ENCODE results near the gene SCGB1C1. TPM values are rescaled to one million over a fixed set of nuclear protein-coding genes. Genes with fewer than 3 reads are reported as not detected.

The SCGB1C1 gene
- total and polyA plus RNA-seq, 2 of the 8 experiments (the other 6 are each of a cell fraction or from before 2014, with no cell fraction given) = not detected

- H3K27ac ChIP-seq (ENCODE audit: low read depth, low read length) = no peak overlapping the region
- H4K8ac ChIP-seq (ENCODE audit: extremely low read depth, insufficient read depth, low read length) = no peak overlapping the region
- no peak overlapping the region for H3K56ac ChIP-seq (replicated peaks; ENCODE audit: insufficient read length, low read depth, low read length)
- peaks cover 0 to 9% of the 10 kb centered on the region in 2 experiments; a peak in 1 of 4 replicates for H3K9me3 ChIP-seq (ENCODE audit: insufficient read depth in 2 of 2, low read depth in 1 of 2, low read length in 1 of 2)
- no peak overlapping the region for H3K14ac ChIP-seq (ENCODE audit: insufficient read length)
- no peak for TF ChIP-seq PHF8 (conservative IDR thresholded peaks at IDR 0.05; ENCODE audit: low read depth, low read length)
- TF ChIP-seq SAP30 (IDR thresholded peaks at IDR 0.05; ENCODE audit: insufficient read depth, insufficient replicate concordance, low read length) = no peak
- TF ChIP-seq RAD21 (IDR thresholded peaks at IDR 0.05 in 1 of 2, conservative IDR thresholded peaks at IDR 0.05 in 1 of 2; ENCODE audit: low read depth in 2 of 2, low read length in 2 of 2) = no peak
- TF ChIP-seq RXRA (IDR thresholded peaks at IDR 0.05; ENCODE audit: insufficient read depth, low read depth, low read length) = no peak
- no peak for TF ChIP-seq ATF2 (IDR thresholded peaks at IDR 0.05; ENCODE audit: low read length)
- TF ChIP-seq CEBPB (IDR thresholded peaks at IDR 0.05; ENCODE audit: low read depth, low read length) = no peak
- no peak for TF ChIP-seq CTBP2 (IDR thresholded peaks at IDR 0.05; ENCODE audit: borderline replicate concordance, insufficient read depth, insufficient read length, low read length)
- CTCF ChIA-PET (ENCODE audit: partially characterized antibody) = interaction anchor here (2.0 kb wide), 1 partner anchor 161 kb away, joined by 7 read pairs; no protein-coding TSS in a partner anchor
- H4K5ac ChIP-seq (ENCODE audit: insufficient read length, low read depth, low read length) = no peak overlapping the region
- 86% methylated on average over 15 of the region's 15 CpGs; no CpG with 5 or more reads in 1 of the 2 experiments for WGBS, 2 experiments (ENCODE audit: extremely low coverage in 1 of 2, insufficient coverage in 1 of 2, insufficient read length in 1 of 2, insufficient replicate concordance in 2 of 2, low coverage in 1 of 2, low lambda C conversion rate in 2 of 2, missing lambda C conversion rate in 1 of 2)
- no peak overlapping the region for H3K9ac ChIP-seq (replicated peaks in 1 of 4; ENCODE audit: extremely low read depth in 1 of 4, low read depth in 3 of 4, low read length in 3 of 4)
- H3K79me2 ChIP-seq (ENCODE audit: control insufficient read depth in 1 of 2, insufficient read depth in 2 of 2, low read length in 2 of 2) = peaks cover 0 to 12% of the 10 kb centered on the region in 2 experiments; a peak in 3 of 4 replicates
- H3K27me3 ChIP-seq (replicated peaks in 1 of 4; ENCODE audit: control insufficient read depth in 3 of 4, extremely low read depth in 1 of 4, insufficient read depth in 3 of 4, low read length in 3 of 4) = no peaks in the 10 kb centered on the region
- no peak overlapping the region for H3K4me2 ChIP-seq (ENCODE audit: insufficient read depth in 1 of 2, low read depth in 2 of 2, low read length in 2 of 2)
- H3K36me3 ChIP-seq (ENCODE audit: control insufficient read depth in 2 of 4, insufficient read depth in 4 of 4, low read length in 3 of 4) = peaks cover 0 to 10% (median 3%) of the 10 kb centered on the region in 4 experiments; a peak in 6 of 8 replicates
- no peak overlapping the region for H3K4ac ChIP-seq (replicated peaks; ENCODE audit: insufficient read length, low read depth, low read length)
- no peak overlapping the region for H4K91ac ChIP-seq (replicated peaks; ENCODE audit: insufficient read length, low read length)
- no peak overlapping the region for H2BK12ac ChIP-seq (ENCODE audit: low read depth, low read length)
- no peak overlapping the region for H2BK20ac ChIP-seq (ENCODE audit: low read length)
- H3K23me2 ChIP-seq (ENCODE audit: low read depth, low read length) = peaks cover 6% of the 10 kb centered on the region; the same call in 1 of the 2 replicates
- no peak overlapping the region for H2AK5ac ChIP-seq (ENCODE audit: low read depth, low read length)
- peaks cover 0 to 27% of the 10 kb centered on the region in 2 experiments for H4K20me1 ChIP-seq (replicated peaks in 1 of 2; ENCODE audit: control insufficient read depth in 1 of 2, insufficient read depth in 2 of 2, low read length in 2 of 2)
- POLR2A ChIA-PET (ENCODE audit: partially characterized antibody) = interaction anchor here (0.6 kb wide), 1 partner anchor 48 kb away, joined by 3 read pairs; no protein-coding TSS in a partner anchor
- H3K79me1 ChIP-seq (ENCODE audit: low read depth, low read length) = peaks cover 6% of the 10 kb centered on the region
- peaks cover 0 to 7% (median 3%) of the 10 kb centered on the region in 4 experiments; a peak in 5 of 7 replicates for H3K4me1 ChIP-seq (replicated peaks in 1 of 4; ENCODE audit: control insufficient read depth in 3 of 4, insufficient read depth in 4 of 4, low read length in 3 of 4)
- no peak for DNase-seq (ENCODE audit: low read depth in 1 of 2, low spot score in 2 of 2)
- H2BK5ac ChIP-seq (ENCODE audit: low read depth, low read length) = no peak overlapping the region
- no peak overlapping the region for H2BK120ac ChIP-seq (replicated peaks; ENCODE audit: low read depth, low read length)
- H3K18ac ChIP-seq (ENCODE audit: extremely low read depth, low read length) = no peak overlapping the region
- no peak overlapping the region for H2BK15ac ChIP-seq (ENCODE audit: low read length)
- H3K4me3 ChIP-seq (ENCODE audit: extremely low read depth in 1 of 4, insufficient read depth in 2 of 4, low read depth in 3 of 4, low read length in 4 of 4) = no peak overlapping the region
- no peak overlapping the region for H3K23ac ChIP-seq (ENCODE audit: insufficient read length)
- no peak overlapping the region for H2AFZ ChIP-seq (ENCODE audit: low read length)
- no peak for FAIRE-seq
These were observed 9.1 kb downstream of the SCGB1C1 start for GRCh38 chr11:201966-202365.

Measured in H1 (cell line).